GM23248 (cell line): ENCODE data around the gene PNKD.

Experiments
- EZH2 ChIP-seq: fragments of 200-600 bp; sonication (generic); IDR thresholded peaks from 2 replicates; pipeline ENCODE4 v1.6.1; 2018; ENCODE audit warnings: antibody characterized with exemption, mild to moderate bottlenecking; ENCODE audit not compliant: insufficient read depth, poor library complexity, severe bottlenecking
- EZH2phosphoT487 ChIP-seq: fragments of 200-600 bp; sonication (generic); IDR thresholded peaks from 2 replicates; pipeline ENCODE4 v1.6.1; 2018; ENCODE audit warnings: antibody characterized with exemption, moderate library complexity, mild to moderate bottlenecking, low read depth; ENCODE audit not compliant: insufficient read depth

GRCh38 chr2:218318241-218318640, 47.9 kb downstream of the PNKD start:
- TF ChIP-seq EZH2phosphoT487 = no peak
- TF ChIP-seq EZH2 = no peak
